DMS53 (cell line): ENCODE data around the gene FBLN5.

ENCODE experiments used
- DNase-seq: peaks from one replicate; lab custom pipeline; 2025; lab: John Stamatoyannopoulos, UW

Gene FBLN5

DNA sequence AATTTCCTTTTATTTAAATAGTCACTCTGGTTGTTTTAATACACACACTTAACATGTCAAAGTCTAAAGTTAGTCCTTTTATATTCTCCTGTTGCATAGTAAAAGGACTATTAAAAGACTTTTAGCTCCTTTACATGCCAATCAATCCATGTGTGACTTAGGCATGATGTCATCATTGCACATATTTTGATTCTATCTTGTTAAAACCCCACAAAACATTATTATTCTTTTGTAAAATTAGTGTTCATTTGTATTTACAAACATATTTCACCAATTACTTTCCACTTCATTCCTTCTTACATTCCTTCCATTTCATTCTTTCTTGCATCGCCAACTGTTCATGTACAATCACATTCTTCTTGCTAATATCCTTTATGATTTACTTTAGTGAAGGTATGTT, 119.7 kb downstream of the FBLN5 start:
- no peak for DNase-seq
